Peyer's patch (tissue), 4 donors: Measurements from ENCODE around the gene POSTN.

Experiments
- CTCF ChIP-seq, 6 experiments: fragments of 450-650 bp in 4 of 6; fragments of 200-600 bp in 2 of 6; sonication (generic) in 1 of 6; IDR thresholded peaks; one replicate each; pipeline ENCODE4 v1.5.1; 2017 to 2019; ENCODE audit warnings: antibody characterized with exemption in 6 of 6, mild to moderate bottlenecking in 3 of 6, moderate library complexity in 1 of 6
- POLR2A ChIP-seq, 2 donors: fragments of 450-650 bp; IDR thresholded peaks; one replicate each; pipeline ENCODE4 v1.5.1; 2017; ENCODE audit warnings: antibody characterized with exemption in 2 of 2, mild to moderate bottlenecking in 2 of 2, moderate library complexity in 2 of 2

- TF ChIP-seq CTCF (IDR thresholded peaks at IDR 0.05) (no peak), POLR2A (IDR thresholded peaks at IDR 0.05) (no peak)
Observed at GRCh38 chr13:37596805-37597204, 1.8 kb downstream of the POSTN start.
